Cardiac septum (tissue), 1 donor: ENCODE measurements around the gene AMPH. TPM values are rescaled to one million over a fixed set of nuclear protein-coding genes. Genes with fewer than 3 reads are reported as not detected.
"Not testable (repeated sequence)": the region's sequence is repeated elsewhere in the genome, so short reads cannot be mapped to it uniquely, and the experiment has no call there.

Experiments used
- DNase-seq: peaks from one replicate; pipeline ENCODE4 v3.0.0-alpha.2; 2020; ENCODE audit warnings: low spot score
- intact Hi-C: fragments of 100-400 bp; cut with DNase I; formaldehyde crosslinking; loops from one replicate; pipeline ENCODE4 v1.14.0; 2022
- total RNA-seq: library from RNA; stranded (reverse); fragmentation: NEBNext Ultra II Directional; extraction: Animal tissue kit (Norgen Biotek cat#: 25700); gene quantifications from one replicate; pipeline ENCODE4 v1.2.1, GENCODE V29; 2021
- donor health status: DM: no; HTN: no; CAD: no.

The AMPH gene
- total RNA-seq, 1 donor from 2014 or later, result 6.7 TPM

- no peak for DNase-seq
- intact Hi-C loops, result no loop called here
These were observed 205.7 kb downstream of the AMPH start for GRCh38 chr7:38425509-38425908.

GRCh38 chr7:38424750-38425463 is 206.3 kb downstream of the AMPH start:
- intact Hi-C loops, result no loop called here
- no peak for DNase-seq

GRCh38 chr7:38413784-38414183 is 217.4 kb downstream of the AMPH start:
- DNase-seq, result no peak
- intact Hi-C loops, result no loop called here

GRCh38 chr7:38411404-38411803 is 219.8 kb downstream of the AMPH start:
- intact Hi-C loops, result no loop called here
- DNase-seq, result no peak

- intact Hi-C loops, result no loop called here
- no peak for DNase-seq
These were observed 221.1 kb downstream of the AMPH start for GRCh38 chr7:38410056-38410455.

- no peak for DNase-seq
- intact Hi-C loops, result loop anchor here (10.0 kb wide), 1 partner anchor 1115 kb away; no protein-coding TSS in a partner anchor
These were observed 221.6 kb downstream of the AMPH start for GRCh38 chr7:38409531-38409930.

GRCh38 chr7:38398725-38399321 is 232.3 kb downstream of the AMPH start:
- DNase-seq, result no peak
- intact Hi-C loops, result loop anchor here (1.0 kb wide), 1 partner anchor 261 kb away; no protein-coding TSS in a partner anchor

GRCh38 chr7:38396852-38397251 is 234.3 kb downstream of the AMPH start:
- intact Hi-C loops, result no loop called here
- DNase-seq, result no peak

- intact Hi-C loops, DNase-seq: not testable (repeated sequence)
These were observed 235.1 kb downstream of the AMPH start for GRCh38 chr7:38395921-38396552.

DNA sequence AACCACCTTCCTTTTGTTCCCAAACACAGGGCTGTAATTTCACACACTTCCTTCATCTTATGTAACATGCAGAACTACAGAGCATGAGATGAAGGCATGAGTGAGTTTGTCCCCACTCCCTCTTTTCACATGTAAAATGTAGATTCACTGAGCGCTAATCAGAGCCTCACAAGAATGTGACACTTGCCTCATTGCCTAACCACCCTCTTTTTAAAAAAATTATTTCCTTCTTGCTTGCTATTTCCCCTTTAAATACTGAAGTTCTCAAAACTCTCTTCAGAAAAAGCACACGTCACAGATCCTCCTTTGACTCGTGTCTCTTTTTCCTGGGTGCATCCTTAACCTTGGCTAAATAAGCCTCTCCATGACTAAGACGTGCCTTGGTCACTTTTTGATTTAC is 236.5 kb downstream of the AMPH start:
- no peak for DNase-seq
- intact Hi-C loops, result no loop called here

GRCh38 chr7:38393874-38394273 is 237.3 kb downstream of the AMPH start:
- no peak for DNase-seq
- intact Hi-C loops, result no loop called here

- no peak for DNase-seq
- intact Hi-C loops, result no loop called here
These were observed 239.4 kb downstream of the AMPH start for GRCh38 chr7:38391751-38392150.

DNA sequence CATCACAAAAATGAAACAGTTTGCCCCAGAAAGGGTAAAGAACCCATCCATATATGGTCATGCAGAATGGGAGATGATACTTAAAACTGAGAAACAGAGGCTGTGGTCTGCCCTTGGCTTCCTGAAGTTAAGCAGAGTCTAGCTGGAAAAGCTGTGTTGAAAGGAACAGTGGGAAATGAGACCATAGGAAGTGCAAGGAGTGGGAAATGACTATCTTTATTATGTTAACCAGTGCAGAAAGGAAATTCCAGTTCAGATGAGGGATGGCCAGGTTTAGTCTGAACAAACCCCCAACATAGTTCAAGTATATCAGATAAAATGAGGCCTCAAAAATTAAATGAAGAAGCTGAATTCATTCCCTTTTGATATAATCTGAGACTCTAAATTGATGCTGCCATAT is 245.5 kb downstream of the AMPH start:
- intact Hi-C loops, result no loop called here
- no peak for DNase-seq

- intact Hi-C loops, result no loop called here
- no peak for DNase-seq
These were observed 247.9 kb downstream of the AMPH start for GRCh38 chr7:38383281-38383680.

GRCh38 chr7:38382684-38383083 is 248.5 kb downstream of the AMPH start:
- no peak for DNase-seq
- intact Hi-C loops, result no loop called here

DNA sequence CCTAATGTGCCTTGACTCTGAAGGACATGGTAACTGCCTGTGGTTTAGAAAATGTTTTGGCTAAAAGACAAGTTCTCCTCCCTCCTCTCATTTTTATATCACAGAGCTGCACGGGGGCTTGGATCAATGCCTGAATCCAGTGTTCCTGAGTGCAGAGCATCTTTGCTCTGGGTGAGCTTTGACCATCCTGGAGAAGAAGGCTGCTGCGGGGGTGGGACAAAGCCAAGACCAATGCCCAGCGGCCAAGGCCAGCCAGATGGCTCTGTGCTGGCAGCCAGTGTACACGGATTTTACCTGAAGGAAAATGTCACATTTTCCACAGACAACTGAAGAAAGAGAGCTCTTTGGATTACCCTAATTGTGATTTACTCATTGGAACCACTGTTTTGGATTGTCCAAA is 255.7 kb downstream of the AMPH start:
- DNase-seq, result no peak
- intact Hi-C loops, result no loop called here

- DNase-seq, result no peak
- intact Hi-C loops, result no loop called here
These were observed 256.7 kb downstream of the AMPH start for GRCh38 chr7:38374507-38374906.

DNA sequence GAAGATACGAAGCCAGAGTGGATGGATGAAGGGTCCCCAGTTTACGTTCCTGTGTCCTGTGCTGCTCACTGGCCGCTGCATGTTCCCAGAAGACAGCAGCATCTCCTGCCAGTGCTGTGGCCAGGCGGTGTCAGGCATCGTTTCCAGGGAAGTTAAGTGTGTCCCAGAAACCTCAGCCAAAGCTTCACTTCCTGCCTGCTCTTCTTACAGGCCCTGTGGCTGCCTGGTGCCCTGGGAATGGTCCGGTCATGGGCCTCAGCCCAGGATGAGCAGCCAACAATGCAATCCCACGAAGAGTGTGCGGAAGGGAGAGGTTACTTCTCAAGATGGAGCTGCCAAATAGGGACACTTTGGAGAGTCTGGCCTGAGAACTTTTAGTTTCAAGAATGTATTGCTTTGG is 258.0 kb downstream of the AMPH start:
- intact Hi-C loops, result no loop called here
- no peak for DNase-seq

GRCh38 chr7:38372290-38372689 is 258.9 kb downstream of the AMPH start:
- DNase-seq, result no peak
- intact Hi-C loops, result no loop called here

- DNase-seq, result peak; percentile 93
- intact Hi-C loops, result no loop called here
These were observed 261.2 kb downstream of the AMPH start for GRCh38 chr7:38369816-38370493.
